MM.1S (cell line): ENCODE measurements around the gene RAB6B.
A peak's percentile ranks its signal among the peaks of the same experiment; 100 is the strongest.

Source experiments
- DNase-seq: peaks from one replicate; pipeline ENCODE4 v3.0.0-alpha.2; 2015
- H2AFZ ChIP-seq: fragments of 300-600 bp; sonication (generic); 2 replicates; pipeline ENCODE4 v1.6.0; 2016; ENCODE audit warnings: antibody characterized with exemption, low read length
- H3F3A ChIP-seq: fragments of 300-600 bp; sonication (generic); 2 replicates; pipeline ENCODE4 v1.6.1; 2016; ENCODE audit warnings: mild to moderate bottlenecking, antibody characterized with exemption, low read length, moderate library complexity, mixed read lengths; ENCODE audit not compliant: insufficient read depth
- H3K27ac ChIP-seq: fragments of 300-600 bp; sonication (generic); 2 replicates; pipeline ENCODE4 v1.5.1; 2016; ENCODE audit warnings: mild to moderate bottlenecking, low read length
- H3K27me3 ChIP-seq: fragments of 300-600 bp; sonication (generic); replicated peaks from 2 replicates; pipeline ENCODE4 v1.6.0; 2016; ENCODE audit warnings: low read length; ENCODE audit not compliant: insufficient read depth
- H3K36me3 ChIP-seq: fragments of 300-600 bp; sonication (generic); replicated peaks from 2 replicates; pipeline ENCODE4 v1.6.1; 2016; ENCODE audit warnings: mild to moderate bottlenecking, low read length, mixed read lengths; ENCODE audit not compliant: insufficient read depth
- H3K4me1 ChIP-seq: fragments of 300-600 bp; sonication (generic); 2 replicates; pipeline ENCODE4 v1.6.1; 2016; ENCODE audit warnings: low read length, mixed read lengths
- H3K4me2 ChIP-seq: fragments of 300-600 bp; sonication (generic); 2 replicates; pipeline ENCODE4 v1.6.0; 2016; ENCODE audit warnings: low read depth, low read length
- H3K4me3 ChIP-seq: fragments of 300-600 bp; sonication (generic); 2 replicates; pipeline ENCODE4 v1.5.1; 2016; ENCODE audit warnings: low read length, mixed read lengths
- H3K79me2 ChIP-seq: fragments of 300-600 bp; sonication (generic); 2 replicates; pipeline ENCODE4 v1.6.1; 2016; ENCODE audit warnings: mixed run types, low read length, mixed read lengths
- H3K9ac ChIP-seq: fragments of 300-600 bp; sonication (generic); 2 replicates; pipeline ENCODE4 v1.6.1; 2016; ENCODE audit warnings: low read length, mixed read lengths
- H3K9me2 ChIP-seq: fragments of 300-600 bp; sonication (generic); replicated peaks from 2 replicates; pipeline ENCODE4 v1.6.1; 2016; ENCODE audit warnings: mild to moderate bottlenecking, low read length, mixed read lengths; ENCODE audit not compliant: insufficient read depth
- H3K9me3 ChIP-seq: fragments of 300-600 bp; sonication (generic); replicated peaks from 2 replicates; pipeline ENCODE4 v1.6.1; 2016; ENCODE audit warnings: mild to moderate bottlenecking, low read length, mixed read lengths; ENCODE audit not compliant: insufficient read depth
- H4K20me1 ChIP-seq: fragments of 300-600 bp; sonication (generic); 2 replicates; pipeline ENCODE4 v1.6.1; 2016; ENCODE audit warnings: mild to moderate bottlenecking, low read length, moderate library complexity, mixed read lengths; ENCODE audit not compliant: insufficient read depth
- EZH2 ChIP-seq: fragments of 300-600 bp; sonication (generic); optimal IDR thresholded peaks from 2 replicates; pipeline ENCODE3; 2017; ENCODE audit warnings: low read depth, mild to moderate bottlenecking, antibody characterized with exemption, low read length, mixed read lengths
- EZH2phosphoT487 ChIP-seq: fragments of 300-600 bp; sonication (generic); IDR thresholded peaks from 2 replicates; pipeline ENCODE4 v1.6.1; 2018; ENCODE audit warnings: antibody characterized with exemption, low read length
- TF ChIP-seq, protein P1 (sequence below): fragments of 300-600 bp; sonication (generic); IDR thresholded peaks from 2 replicates; pipeline ENCODE4 v1.5.1; 2016; ENCODE audit warnings: antibody characterized with exemption, low read length, mixed read lengths

Gene RAB6B

DNA sequence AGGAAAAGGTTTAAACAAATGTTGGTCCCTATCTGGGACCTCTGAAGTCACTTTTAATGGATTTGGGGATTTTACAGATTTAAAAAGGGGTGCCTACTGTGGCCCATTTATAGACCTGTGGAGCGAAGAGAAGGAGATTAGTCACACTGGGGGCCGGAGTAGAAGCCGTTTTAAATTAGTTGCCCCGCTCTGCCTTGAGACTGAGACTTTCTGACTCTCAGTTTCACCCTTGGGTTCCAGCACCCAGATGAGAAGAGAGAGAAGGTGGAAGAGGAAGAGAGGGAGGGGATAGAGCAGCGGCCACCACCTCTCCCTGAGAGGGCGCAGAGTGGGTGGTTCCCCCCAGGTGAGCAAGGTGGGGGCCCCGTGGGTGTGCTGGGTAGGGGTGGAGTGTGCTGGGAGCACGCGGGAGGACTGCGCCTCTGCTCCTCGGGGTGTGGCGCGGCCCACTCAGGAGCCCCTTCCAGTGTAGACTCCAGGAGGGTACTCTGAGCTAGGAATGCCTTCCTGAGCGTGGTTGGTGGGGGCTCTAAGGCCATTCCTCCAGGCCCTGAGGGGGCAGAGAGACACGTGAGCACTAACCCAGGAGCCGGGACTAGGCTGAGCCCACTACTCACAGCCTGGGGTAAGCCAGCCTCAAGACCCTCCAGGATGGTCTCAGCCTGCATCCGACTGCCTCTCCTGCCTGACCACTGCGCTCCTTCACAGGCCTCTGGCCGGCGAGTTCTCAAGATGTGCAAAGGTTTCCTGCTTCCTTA is 32.6 kb upstream of the RAB6B start:
- H3K4me3 ChIP-seq = peak overlapping the region; percentile 31
- H3K4me2 ChIP-seq = peak overlapping the region; percentile 66
- TF ChIP-seq, protein P1, sequence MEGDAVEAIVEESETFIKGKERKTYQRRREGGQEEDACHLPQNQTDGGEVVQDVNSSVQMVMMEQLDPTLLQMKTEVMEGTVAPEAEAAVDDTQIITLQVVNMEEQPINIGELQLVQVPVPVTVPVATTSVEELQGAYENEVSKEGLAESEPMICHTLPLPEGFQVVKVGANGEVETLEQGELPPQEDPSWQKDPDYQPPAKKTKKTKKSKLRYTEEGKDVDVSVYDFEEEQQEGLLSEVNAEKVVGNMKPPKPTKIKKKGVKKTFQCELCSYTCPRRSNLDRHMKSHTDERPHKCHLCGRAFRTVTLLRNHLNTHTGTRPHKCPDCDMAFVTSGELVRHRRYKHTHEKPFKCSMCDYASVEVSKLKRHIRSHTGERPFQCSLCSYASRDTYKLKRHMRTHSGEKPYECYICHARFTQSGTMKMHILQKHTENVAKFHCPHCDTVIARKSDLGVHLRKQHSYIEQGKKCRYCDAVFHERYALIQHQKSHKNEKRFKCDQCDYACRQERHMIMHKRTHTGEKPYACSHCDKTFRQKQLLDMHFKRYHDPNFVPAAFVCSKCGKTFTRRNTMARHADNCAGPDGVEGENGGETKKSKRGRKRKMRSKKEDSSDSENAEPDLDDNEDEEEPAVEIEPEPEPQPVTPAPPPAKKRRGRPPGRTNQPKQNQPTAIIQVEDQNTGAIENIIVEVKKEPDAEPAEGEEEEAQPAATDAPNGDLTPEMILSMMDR = no peak
- TF ChIP-seq EZH2phosphoT487 (no peak), EZH2 (no peak)
- peak overlapping the region; percentile 33; the same call in 1 of the 2 replicates for H2AFZ ChIP-seq
- no peaks in the 10 kb centered on the region for H3K79me2 ChIP-seq
- no peak overlapping the region for H3K9ac ChIP-seq
- no peaks in the 10 kb centered on the region for H3K36me3 ChIP-seq
- H4K20me1 ChIP-seq = no peaks in the 10 kb centered on the region
- H3K4me1 ChIP-seq = 0 out of 2 replicates have a peak, but pooled peaks cover 4% of the 10 kb centered on the region
- no peak for DNase-seq
- no peaks in the 10 kb centered on the region for H3K9me2 ChIP-seq
- no peaks in the 10 kb centered on the region for H3K9me3 ChIP-seq
- H3K27me3 ChIP-seq = no peaks in the 10 kb centered on the region
- no peaks in the 10 kb centered on the region for H3F3A ChIP-seq
- no peak overlapping the region for H3K27ac ChIP-seq

DNA sequence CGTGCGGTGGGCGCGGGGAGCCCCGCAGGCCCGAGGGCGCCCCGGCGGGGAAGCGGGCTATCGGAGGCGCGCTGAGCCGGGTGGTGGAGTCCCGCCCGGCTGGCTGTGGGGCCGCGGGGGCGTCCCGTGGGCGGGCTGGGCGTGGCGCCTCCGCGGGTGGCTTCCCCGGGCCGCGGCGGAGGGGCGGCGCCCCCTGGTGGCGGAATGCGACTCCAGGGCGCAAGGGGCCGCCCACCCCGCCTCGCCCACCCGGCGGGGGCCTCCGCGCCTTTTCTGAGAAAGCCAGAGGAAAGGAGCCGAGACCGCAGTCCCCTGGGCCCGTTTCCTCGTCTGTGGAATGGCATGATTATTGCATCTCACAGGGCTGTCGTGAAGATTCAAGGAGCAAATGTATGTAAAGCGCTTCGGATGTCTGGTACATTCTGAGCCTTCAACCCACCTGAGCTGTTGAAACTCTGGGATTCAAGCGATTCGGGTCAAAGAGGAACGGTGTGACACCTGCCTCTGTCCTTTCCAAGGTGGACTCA is 31.9 kb upstream of the RAB6B start:
- Histone ChIP-seq H3K27ac (no peak overlapping the region), H3F3A (no peaks in the 10 kb centered on the region), H3K4me2 (peak overlapping the region; percentile 66), H3K9ac (no peak overlapping the region), H2AFZ (peak overlapping the region; percentile 33), H4K20me1 (no peaks in the 10 kb centered on the region), H3K79me2 (no peaks in the 10 kb centered on the region), H3K36me3 (no peaks in the 10 kb centered on the region), H3K27me3 (no peaks in the 10 kb centered on the region), H3K9me3 (no peaks in the 10 kb centered on the region), H3K4me3 (peak overlapping the region; percentile 31), H3K9me2 (no peaks in the 10 kb centered on the region), H3K4me1 (0 out of 2 replicates have a peak, but pooled peaks cover 4% of the 10 kb centered on the region)
- no peak for TF ChIP-seq EZH2phosphoT487
- TF ChIP-seq, protein P1 = peak; percentile 52
- DNase-seq = peak; percentile 18

DNA sequence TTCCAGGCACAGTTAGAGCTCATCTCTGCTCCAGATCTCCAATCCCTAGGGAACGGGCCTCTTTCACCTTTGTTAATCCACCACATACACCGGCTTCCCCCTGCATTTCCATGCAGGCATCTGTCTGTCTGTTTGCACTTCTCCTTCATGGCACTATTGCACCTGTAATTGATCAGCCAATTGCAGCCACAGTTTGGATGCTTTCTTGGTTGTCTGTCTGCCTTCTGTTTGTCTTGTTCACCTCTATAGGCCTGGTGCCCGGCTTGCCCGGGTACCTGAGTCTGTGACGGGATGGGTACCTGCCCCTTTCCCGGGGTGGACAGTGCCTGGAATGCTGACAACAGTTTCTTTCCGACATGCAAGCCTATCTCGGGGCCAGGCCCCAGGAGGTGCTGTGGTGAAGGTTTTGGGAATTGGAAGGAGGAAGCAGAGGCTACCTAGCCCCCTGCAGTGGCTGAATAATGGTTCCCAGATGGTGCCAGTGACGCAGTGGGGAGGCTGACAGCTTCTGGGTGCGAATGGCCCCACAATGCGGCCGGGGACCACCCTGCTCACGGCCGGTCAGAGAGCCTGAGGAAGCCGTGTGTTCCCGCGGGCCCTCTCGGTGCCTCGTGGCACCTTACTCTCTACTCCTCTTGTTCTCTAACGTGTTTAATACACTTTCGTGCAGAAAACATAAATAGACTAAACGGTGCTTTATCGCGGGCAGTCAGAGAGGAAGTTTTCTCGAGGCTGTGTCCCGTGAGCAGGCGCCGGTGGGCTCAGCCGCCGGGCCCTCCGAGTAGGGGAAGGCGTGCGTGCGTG is 31.3 kb upstream of the RAB6B start:
- 0 out of 2 replicates have a peak, but pooled peaks cover 4% of the 10 kb centered on the region for H3K4me1 ChIP-seq
- H3K9me3 ChIP-seq = no peaks in the 10 kb centered on the region
- H3F3A ChIP-seq = no peaks in the 10 kb centered on the region
- H2AFZ ChIP-seq = peak overlapping the region; percentile 33
- H3K36me3 ChIP-seq = no peaks in the 10 kb centered on the region
- no peak overlapping the region for H3K27ac ChIP-seq
- no peaks in the 10 kb centered on the region for H3K27me3 ChIP-seq
- H3K4me2 ChIP-seq = peak overlapping the region; percentile 47
- no peaks in the 10 kb centered on the region for H4K20me1 ChIP-seq
- no peak overlapping the region for H3K9ac ChIP-seq
- TF ChIP-seq EZH2 (no peak), EZH2phosphoT487 (no peak)
- TF ChIP-seq, protein P1 = no peak
- H3K9me2 ChIP-seq = no peaks in the 10 kb centered on the region
- peak overlapping the region; percentile 30; the same call in 1 of the 2 replicates for H3K4me3 ChIP-seq
- DNase-seq = no peak
- H3K79me2 ChIP-seq = no peaks in the 10 kb centered on the region
